Smooth muscle cell of the brain vasculature (primary cell): ENCODE results near the gene SLC29A3.
"Not testable (repeated sequence)": the region's sequence is repeated elsewhere in the genome, so short reads cannot be mapped to it uniquely, and the experiment has no call there.

ENCODE experiments used
- DNase-seq: peaks from one replicate; pipeline ENCODE4 v3.0.0-alpha.2; 2012; ENCODE audit warnings: low read depth, low spot score

SLC29A3 gene

GRCh38 chr10:71319042-71319799 is at the start of gene SLC29A3:
Gene SLC29A3 (plus strand): TSS chr10:71319259. CDS start chr10:71319310, 51 bp downstream.
- no peak for DNase-seq

GRCh38 chr10:71269301-71270288 is 49.5 kb upstream of the SLC29A3 start:
- no peak for DNase-seq

- no peak for DNase-seq
These were observed 48.5 kb upstream of the SLC29A3 start for GRCh38 chr10:71270301-71271220.

GRCh38 chr10:71271662-71272055 is 47.4 kb upstream of the SLC29A3 start:
- no peak for DNase-seq

GRCh38 chr10:71272056-71272771 is 46.8 kb upstream of the SLC29A3 start:
- DNase-seq: no peak

GRCh38 chr10:71272974-71273373 is 46.1 kb upstream of the SLC29A3 start:
- DNase-seq: not testable (repeated sequence)

- no peak for DNase-seq
These were observed 45.6 kb upstream of the SLC29A3 start for GRCh38 chr10:71273506-71273905.

- DNase-seq: peak; percentile 65
These were observed 43.9 kb upstream of the SLC29A3 start for GRCh38 chr10:71274901-71275796.

- no peak for DNase-seq
These were observed 42.2 kb upstream of the SLC29A3 start for GRCh38 chr10:71276873-71277272.

GRCh38 chr10:71277914-71278665 is 41.0 kb upstream of the SLC29A3 start:
- no peak for DNase-seq

GRCh38 chr10:71278691-71279588 is 40.1 kb upstream of the SLC29A3 start:
- no peak for DNase-seq

- no peak for DNase-seq
These were observed 39.4 kb upstream of the SLC29A3 start for GRCh38 chr10:71279590-71280170.

- no peak for DNase-seq
These were observed 38.8 kb upstream of the SLC29A3 start for GRCh38 chr10:71280216-71280615.

- DNase-seq: no peak
These were observed 38.2 kb upstream of the SLC29A3 start for GRCh38 chr10:71280825-71281224.

GRCh38 chr10:71281646-71282322 is 37.3 kb upstream of the SLC29A3 start:
- DNase-seq: no peak

GRCh38 chr10:71282323-71282680 is 36.8 kb upstream of the SLC29A3 start:
- DNase-seq: no peak

- no peak for DNase-seq
These were observed 35.6 kb upstream of the SLC29A3 start for GRCh38 chr10:71283410-71283809.
